Ecto neural progenitor cell (in vitro differentiated cells): ENCODE measurements around the gene CA14.
"Not testable (repeated sequence)": the region's sequence is repeated elsewhere in the genome, so short reads cannot be mapped to it uniquely, and the experiment has no call there.

ENCODE experiments used
- DNase-seq: peaks from one replicate; pipeline ENCODE4 v3.0.0-alpha.2; 2018; ENCODE audit warnings: low spot score

The CA14 gene

DNA sequence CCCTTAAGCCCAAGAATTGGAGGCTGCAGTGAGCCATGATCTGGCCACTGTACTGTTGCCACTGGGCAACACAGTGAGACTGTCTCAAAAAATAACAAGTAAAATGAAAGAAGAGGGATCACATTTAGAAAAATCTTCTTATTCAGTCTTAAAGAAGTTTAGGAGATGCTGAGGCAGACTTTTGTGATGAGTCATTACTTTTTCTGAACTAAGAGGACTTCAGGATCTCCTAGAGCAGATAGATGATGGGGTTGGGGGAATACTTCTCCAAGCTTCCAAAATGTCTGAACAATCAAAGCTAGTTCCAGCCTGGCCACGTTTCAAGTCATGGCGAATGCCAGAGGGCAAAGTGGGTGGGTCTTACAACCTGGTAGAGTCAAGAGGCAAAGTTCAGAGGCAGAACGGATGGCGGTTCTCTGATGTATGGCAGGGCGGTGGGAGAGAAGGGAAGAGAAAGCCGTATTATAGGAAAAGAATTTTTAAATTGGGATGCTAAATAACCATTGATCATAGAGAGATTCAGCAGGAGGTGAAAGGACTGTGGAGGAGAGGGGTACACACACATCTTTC lies 22.6 kb downstream of the CA14 start:
- DNase-seq: no peak

DNA sequence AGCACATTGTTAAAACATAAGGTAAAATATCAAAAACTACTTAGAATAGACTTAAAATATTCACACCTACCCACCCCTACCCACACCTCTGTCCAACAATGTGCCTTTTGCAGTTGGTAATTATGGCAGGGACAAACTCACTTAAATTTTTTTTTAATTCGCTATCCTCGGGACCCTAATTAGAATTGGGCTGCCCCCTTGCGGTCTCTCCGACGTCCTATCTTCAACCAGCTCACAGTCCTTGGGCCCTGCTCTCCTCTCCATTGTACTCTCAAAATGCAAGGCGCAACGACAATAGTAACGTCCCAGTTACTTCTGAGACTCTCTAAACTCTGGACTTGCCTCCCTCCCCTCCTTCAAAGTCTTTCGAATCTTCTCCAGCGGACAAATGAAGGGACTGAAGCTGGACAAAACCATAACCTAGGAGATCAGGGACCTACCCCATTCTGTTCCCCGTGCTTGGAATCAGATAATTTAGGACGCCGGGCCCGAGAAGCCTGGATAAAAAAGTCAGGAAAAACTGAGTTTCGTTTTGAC lies 23.7 kb downstream of the CA14 start:
- peak; percentile 67 for DNase-seq

DNA sequence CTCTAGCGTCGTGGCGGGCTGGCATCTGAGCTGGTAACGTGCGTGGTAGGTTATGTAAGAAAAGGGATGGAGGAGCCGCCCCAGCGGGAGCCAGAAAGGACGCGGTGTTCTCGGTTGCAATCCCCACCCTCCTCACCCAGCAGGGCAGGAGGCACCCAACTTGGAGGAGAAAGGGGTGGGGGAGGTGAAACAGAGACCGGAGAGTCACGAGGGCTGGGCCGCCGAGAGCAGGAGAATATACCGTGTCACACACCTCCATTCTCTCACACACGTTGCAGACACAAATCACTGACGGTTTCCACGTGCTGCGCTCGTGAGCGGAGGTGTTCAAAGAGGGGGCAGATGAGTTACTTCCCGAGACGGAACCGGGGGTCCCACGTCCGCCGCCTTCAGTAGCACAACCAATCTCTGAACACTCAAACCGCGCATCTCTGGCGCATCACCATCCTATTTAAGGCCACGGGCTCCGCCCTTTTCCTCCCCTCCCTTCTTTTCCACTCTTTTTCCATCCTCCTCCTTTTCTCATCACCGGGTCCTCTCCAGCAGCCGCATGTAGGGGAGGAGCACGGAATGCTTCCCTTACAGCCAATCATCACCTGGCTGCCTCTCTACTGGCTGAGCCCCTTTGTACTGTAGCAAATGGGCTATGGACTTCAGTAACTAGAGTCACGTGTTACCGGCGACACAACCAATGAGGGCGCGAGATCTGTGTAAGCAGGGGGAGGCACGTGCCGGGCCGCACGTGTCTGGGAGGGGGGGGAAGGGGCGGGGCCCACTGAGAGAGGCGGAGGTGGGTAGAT lies 24.4 kb downstream of the CA14 start, which contains the start of gene CIART:
Gene CIART, plus strand, starts transcription at position 797 of the 800 bp plus-strand sequence. CDS start 714 bp downstream, outside the sequence.
- peak; percentile 95 for DNase-seq

DNA sequence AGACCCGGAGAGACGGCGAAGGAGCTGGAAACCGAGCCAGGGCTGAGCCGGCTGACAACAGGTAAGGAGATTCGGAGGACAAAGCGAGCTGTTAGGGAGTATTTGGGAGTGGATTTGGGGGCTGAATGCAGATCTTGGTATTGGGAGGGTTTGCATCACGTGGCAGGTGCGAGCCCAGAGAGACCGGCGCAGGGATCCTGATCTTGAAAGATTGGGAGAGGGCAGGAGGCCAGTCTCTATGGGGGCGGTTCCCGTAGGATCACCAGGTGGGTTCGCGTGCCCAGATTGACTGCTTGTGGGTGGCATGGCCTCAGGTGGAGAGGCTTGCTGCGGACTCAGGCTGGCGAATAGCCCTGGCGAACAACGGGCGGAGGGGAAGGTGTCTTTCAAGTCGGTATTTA lies 25.0 kb downstream of the CA14 start:
- DNase-seq: no peak

DNA sequence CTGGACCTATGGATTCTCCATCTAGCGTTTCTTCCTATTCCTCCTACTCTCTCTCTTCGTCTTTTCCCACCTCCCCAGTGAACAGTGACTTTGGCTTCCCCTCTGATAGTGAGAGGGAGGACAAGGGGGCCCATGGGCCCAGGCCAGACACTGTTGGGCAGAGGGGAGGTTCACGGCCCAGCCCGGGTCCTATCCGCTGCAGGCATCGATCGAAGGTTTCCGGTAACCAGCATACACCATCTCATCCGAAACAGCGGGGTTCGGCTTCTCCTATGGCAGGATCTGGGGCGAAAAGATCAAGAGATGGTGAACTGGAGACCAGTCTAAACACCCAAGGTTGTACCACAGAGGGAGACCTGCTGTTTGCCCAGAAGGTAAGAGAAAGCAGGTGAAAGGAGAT lies 25.7 kb downstream of the CA14 start:
- DNase-seq: no peak

DNA sequence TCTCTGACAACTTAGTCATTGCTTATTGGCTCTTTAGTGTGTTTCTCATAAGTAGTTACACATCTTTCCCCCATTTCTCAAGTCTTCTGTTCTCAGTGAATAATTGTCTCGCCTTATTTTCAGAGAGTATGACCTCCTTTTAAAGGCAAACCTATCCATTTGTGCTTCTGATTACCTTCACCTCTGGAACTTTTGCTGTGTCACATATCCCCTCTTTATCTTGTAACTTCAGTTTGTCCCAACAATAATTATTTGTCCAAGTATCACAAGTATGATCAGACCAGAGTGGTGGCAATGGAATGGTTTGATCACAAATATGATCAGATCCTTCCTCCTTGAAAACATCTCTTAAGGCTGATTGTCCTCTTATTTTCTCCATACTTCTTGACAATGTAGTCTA lies 30.8 kb downstream of the CA14 start:
- DNase-seq: no peak

DNA sequence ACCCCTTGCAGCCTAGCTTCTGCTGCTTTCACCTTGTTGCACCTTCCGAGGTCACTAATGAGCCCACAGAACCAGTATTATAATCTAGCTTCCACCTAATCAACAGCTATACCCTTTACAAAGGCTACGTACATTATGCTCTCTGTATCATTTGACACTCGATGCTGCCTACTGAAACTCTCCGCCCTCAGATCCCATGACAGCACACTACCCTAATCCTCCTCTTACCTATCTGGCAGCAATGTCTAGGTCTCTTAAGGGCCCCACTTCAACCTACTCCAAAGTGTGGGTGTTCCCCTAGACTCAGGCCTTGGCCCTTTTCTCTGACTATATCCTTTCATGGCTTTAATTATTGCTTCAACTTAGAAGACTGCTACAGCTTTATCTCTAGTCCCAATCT lies 31.2 kb downstream of the CA14 start:
- no peak for DNase-seq

DNA sequence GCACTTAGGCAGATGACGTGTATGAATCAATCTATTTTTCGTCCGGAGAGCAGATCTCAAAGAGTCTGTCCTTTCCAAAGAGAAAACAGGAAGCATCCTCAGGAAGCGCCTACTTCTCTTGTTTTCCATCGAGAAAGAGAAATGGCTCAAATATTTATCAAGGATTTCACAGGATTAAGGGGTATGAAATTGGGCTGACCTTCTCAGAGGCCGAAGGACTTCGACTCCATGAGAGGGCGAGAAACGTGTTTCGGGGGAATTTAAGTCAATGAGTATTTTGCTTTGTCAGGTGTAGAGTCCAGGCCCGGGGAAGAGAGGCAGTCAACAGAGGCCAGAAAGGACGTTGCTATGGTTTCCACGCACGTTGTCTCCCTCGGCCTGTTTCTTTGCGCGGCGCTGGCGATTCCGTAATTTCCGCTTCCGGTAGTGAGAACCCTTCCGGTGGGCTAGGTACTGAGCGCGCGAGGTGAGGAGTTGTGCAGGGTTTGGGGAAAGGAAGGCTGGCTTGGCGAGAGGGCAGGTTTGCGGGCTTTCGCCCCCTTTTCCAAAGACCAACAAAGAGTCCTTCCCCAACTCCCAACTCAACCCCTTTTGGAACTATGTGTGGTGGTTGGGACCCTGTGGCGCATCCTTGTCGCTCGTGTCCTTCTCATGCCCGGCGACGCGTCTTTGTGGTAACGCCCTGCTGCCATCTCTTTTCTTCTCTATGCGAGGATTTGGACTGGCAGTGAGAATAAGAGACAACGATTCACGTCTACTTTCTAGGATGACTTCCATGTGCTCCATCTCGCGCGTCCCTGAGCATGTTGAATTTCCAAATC lies 36.1 kb downstream of the CA14 start, which contains the start of gene MRPS21:
Gene MRPS21, plus strand, starts transcription at position 429 of the 821 bp plus-strand sequence. CDS start 506 bp downstream, outside the sequence.
- peak; percentile 91 for DNase-seq

DNA sequence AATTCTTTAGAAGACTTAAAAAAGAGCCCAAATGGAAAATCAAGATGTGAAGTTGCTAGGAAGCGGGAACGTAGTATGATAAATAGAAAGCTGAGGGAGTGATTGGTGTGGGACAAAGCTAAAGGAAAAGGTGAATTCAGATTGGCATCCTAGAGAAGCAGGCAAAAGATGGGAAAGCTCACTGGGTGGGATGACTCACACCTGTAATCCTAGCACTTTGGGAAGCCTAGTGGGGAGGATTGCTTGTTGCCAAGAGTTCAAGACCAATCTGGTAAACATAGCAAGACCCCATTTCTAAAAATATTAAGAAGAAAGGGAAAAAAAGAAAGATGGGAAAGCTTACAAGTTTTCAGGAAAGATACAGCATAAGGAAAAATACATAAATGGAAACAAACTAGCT lies 37.9 kb downstream of the CA14 start:
- no peak for DNase-seq

DNA sequence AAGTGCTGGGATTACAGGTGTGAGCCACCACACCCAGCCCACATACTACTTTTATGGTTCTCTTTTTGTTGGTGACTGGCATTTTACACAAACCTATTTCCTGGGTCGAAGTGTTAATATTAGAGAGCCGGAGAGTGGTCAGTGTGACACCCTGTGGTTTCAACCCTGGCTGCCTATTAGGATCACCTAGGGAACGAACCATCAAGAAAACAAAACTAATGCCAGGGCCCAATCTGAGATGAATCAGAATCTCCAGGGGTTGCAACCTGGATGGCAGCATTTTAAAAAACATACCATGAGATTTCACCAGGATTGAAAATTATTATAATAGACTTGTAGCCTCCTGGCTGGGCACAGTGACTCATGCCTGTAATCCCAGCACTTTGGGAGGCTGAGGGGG lies 42.1 kb downstream of the CA14 start:
- no peak for DNase-seq

DNA sequence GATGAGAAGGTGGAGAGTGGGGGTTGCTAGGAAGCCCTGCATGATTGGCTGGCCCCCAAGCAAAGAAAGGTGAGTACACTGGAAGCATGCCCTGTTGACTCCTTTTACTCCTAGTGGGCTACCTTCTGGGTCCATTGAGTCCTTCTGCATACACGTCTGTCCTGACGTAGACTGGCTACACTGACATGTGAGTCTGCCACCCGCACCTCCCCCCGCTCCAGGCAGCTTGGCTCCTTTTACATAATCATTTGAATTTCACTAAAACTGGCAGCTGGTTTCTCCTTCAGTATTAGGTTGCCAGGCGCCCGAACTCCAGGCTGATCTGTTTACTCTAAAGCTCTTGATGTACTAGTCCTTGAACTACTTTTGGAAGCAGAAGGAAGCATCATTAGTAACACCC lies 44.8 kb downstream of the CA14 start:
- no peak for DNase-seq

DNA sequence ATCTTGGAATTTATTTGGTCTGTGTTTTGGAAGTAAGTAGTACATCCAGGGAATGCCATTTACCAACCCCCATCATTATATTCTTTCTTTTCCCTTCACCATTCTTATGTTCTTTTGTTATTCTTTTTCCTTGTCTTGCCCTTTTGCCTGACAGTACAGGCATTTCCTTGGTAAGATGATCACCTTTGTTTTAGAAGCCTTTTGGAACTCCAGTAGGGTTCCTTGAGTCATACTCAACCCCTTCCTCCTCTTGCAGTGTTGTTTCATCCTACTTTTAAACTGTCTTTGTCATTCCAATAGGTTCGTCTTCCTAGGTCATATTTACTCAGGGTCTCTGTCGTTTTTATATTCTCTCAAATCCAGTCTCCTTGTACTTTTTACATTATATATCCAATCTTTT lies 45.3 kb downstream of the CA14 start:
- DNase-seq: no peak

DNA sequence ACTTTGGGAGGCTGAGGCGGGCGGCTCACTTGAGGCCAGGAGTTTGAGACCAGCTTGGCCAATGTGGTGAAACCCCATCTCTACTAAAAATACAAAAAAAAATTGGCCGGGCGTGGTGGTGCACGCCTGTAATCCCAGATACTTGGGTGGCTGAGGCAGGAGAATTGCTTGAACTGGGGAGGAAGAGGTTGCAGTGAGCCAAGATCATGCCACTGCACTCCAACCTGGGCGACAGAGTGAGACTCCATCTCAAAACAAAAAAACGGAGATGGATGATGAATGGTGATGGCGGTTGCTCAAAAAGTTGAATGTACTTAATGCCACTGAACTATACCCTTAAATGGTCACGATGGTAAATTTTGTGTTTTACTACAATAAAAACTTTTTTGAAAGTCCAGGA lies 51.0 kb downstream of the CA14 start:
- not testable (repeated sequence) for DNase-seq

DNA sequence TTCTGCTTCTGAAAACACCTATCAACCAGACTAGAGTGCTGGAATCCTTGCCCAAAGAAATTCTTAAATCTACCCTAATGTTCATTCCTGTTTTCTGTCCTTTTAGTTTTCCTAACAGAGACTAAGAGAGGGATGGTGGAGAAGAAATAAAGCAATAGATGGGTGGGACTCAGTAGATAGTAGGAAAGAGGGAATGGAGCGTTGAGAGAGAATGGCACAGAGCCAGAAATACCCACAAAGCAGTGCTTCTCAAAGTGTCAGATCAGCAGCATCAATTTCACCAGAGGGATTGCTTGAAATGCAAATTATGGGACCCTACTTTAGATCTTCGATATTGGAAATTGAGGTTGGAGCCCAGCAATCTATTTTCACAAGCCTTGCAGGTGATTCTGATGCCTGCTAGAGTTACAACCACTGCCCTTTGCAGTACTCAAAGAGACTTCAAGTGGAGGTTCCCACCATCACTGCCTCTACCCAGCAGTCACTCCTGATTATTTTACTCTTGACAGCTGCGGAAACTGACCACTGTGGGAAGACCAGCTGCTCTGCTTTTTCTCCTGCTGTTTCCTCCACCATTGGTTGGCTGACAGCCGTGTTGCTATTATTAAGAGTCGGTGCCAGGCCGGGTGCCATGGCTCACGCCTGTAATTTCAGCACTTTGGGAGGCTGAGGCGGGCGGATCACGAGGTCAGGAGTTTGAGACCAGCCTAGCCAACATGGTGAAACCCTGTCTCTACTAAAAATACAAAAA lies 52.4 kb downstream of the CA14 start:
- no peak for DNase-seq

DNA sequence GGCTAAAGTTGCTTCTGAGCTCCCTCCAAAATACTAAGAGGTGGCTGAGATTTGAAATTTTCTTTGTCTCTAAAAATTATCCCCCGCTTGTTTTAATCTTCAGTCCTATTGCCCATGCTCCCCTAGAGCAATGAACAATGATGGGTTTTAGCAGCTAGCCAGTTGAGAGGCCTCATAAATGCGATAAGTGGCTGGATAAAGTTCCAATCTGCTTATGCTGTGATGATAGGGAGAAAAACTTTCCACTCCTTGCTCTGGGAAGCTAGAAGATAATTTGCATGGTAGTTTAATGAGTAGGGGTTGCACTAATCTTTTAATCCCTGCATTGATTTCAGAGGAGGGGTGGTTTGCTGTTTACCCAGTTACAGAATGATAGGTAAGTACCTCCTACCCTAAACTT lies 54.2 kb downstream of the CA14 start:
- no peak for DNase-seq
